ENCODE results near the gene ETFBKMT.

DNA sequence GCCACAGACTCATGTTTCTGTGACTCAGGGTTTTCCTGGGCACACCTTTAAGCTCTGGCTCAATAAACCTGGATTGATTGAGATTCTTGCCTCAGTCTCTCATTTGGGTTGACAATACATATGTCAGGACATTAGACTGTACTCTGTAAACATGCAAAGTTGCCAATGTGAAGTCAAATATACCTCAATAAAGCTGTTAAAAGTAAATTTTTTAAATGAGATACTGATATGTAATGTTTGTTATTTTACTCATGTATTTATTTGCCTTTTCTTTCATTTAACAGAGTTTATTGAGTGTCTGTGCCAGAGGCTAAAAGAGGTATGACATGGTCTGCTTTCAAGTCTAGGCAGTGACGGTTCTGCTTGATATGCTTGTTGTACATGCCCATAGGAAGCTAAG lies 3.7 kb upstream of the ETFBKMT start:
- TF ChIP-seq CTCF (conservative IDR thresholded peaks at IDR 0.05) (no peak), EZH2 (IDR thresholded peaks at IDR 0.05; ENCODE audit: low read depth) (no peak)
